NT2/D1 (cell line): ENCODE results near the gene ARHGAP33.

Experiments
- YY1 ChIP-seq: IDR thresholded peaks from 2 replicates; pipeline ENCODE4 v1.6.1; 2011; ENCODE audit not compliant: insufficient read length, insufficient read depth
- ZNF274 ChIP-seq: IDR thresholded peaks from 2 replicates; pipeline ENCODE4 v1.6.1; 2011; ENCODE audit warnings: mild to moderate bottlenecking, low read depth, low read length

- no peak for TF ChIP-seq YY1
- TF ChIP-seq ZNF274, result no peak
Observed at GRCh38 chr19:35730326-35730725, 45.0 kb upstream of the ARHGAP33 start.
